Suppressor macrophage treated with lipopolysaccharide for 1 hour (primary cell): ENCODE results near the gene MBD5.

Experiments used
- DNase-seq, 3 donors: peaks; one replicate each; pipeline ENCODE4 v3.0.0-alpha.2; 2020 to 2022

Gene MBD5

DNA sequence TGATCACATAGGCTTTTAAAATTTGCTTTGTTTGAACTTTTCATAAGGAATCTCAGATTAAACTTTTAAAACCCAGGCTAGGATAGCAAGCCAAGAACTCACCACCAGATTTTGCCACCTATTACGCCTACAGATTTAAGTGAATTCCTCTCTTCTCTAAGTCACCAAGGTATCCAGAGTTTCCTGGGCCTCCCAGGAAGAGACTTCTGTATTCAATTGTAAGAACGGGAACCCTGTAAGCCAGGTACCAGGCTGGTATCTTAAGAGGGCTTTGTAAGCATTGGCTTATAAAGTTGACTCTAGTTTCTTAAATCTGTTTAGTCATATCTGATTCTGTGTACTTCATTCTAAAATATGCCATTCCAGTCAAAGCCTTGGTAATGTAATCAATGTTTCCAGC lies 285.1 kb downstream of the MBD5 start:
- DNase-seq: no peak

DNA sequence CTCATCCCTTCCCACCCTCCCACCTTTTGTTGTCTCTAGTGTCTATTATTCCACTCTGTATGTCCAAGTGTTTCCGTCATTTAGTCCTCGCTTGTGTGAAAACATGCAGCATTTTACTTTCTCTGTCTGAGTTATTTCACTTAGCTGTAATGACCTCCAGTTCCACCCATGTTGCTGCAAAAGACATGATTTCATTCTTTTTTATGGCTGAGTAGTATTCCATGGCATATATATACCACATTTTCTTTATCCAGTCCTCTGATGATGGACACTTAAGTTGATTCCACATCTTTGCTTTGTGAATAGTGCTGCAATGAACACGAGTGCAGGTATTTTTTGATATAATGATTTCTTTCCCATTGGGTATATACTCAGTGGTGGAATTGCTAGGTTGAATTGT lies 296.7 kb downstream of the MBD5 start:
- DNase-seq: no peak

DNA sequence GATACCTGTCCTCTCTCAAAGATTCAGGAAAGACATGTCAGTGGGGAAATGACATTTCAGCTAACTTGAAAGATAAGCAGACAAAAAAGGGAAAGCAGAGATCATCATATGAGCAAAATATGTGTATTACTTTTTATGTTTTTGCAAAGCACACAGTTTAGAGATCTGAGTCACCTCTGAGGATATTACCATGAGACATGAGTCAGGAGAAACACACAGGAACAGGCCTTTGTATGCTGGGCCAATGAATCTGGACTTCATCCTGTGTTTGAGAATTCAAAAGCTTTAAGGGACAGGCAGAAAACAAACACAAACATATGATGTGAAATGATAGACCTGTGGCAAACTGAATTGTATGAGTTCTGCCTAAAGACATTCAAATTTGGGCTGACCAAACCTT lies 317.6 kb downstream of the MBD5 start:
- DNase-seq: peak in 2 of 3 donors; percentile 22 to 23

GRCh38 chr2:148342086-148342485 lies 321.2 kb downstream of the MBD5 start:
- DNase-seq: no peak

DNA sequence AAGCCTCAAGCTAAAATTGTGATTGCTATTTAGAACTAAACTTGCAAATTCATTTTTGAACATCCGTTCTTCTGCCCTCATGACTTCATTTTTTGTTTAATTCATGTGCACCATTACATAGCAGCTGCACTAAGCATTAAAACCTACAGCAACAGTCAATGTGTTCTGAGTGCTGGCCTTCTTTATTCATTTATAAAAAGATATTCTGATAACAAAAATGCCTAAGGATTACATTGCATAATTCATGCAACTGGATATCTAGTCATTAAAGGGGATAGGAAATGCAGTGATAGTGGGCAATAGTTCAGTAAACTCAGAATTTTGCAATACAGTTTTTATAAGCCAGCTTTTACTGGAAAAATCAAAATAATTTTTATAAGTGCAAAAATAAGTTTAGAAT lies 329.3 kb downstream of the MBD5 start:
- no peak for DNase-seq

GRCh38 chr2:148351437-148352143 lies 330.7 kb downstream of the MBD5 start:
- no peak for DNase-seq

- no peak for DNase-seq
These were observed 337.5 kb downstream of the MBD5 start for GRCh38 chr2:148358375-148358774.

DNA sequence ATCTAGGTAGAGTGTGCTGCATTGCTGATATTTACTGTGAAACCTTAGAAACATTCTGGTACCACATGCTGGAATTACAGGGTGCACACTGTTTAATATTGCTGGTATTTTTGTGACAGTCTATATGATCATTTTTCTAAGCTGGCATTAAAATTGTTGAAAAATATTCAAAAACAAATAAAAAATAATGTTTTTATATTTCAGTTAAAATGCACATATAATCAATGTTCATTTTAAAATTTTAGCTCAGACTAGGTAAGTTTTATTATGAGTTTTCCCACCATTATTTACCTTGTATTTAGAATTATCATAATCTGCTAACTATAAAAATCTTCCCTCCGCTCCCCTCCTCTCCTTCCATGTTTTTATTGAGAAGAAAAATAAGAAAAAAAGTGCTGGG lies 339.8 kb downstream of the MBD5 start:
- no peak for DNase-seq

GRCh38 chr2:148362144-148362796 lies 341.4 kb downstream of the MBD5 start:
- DNase-seq: no peak

DNA sequence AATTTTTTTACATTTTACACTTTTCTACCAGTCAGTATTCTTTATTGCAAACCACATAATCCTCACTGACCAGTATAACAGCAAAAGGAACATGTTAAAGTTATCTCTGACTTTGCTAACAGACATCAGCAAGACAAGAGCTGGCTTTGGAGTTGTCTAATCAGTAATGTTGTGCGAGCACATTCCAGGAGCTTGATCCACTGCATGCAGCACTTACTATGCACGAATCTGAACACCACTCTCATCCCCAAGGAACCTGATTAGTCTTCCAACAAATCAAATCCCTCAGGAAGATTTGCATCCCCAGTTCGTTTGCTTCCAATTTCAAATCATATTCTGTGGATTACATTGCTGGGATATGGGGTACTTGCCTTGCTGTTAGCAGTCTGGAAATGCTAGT lies 354.3 kb downstream of the MBD5 start:
- no peak for DNase-seq

- DNase-seq: no peak
These were observed 370.4 kb downstream of the MBD5 start for GRCh38 chr2:148391324-148391723.

DNA sequence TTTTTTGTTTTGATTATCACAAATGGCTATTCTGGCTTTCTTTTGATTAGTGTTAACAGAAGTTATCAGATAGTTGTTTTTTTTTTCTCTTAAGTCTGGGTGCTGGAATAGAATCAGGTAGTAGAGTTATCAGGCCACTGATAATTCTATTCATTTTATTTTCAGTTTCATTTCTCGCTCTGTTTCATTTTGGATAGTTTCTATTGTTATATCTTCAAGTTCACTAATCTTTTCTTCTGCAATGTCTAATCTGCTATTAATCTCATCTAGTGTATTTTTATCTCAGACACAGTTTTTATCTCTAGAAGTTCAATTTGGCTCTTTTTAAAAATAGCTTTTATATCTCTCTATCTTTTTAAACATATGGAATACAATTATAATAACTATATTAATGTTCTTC lies 381.9 kb downstream of the MBD5 start:
- no peak for DNase-seq

- no peak for DNase-seq
These were observed 390.0 kb downstream of the MBD5 start for GRCh38 chr2:148410899-148411298.

GRCh38 chr2:148416248-148416647 lies 395.4 kb downstream of the MBD5 start:
- DNase-seq: no peak

DNA sequence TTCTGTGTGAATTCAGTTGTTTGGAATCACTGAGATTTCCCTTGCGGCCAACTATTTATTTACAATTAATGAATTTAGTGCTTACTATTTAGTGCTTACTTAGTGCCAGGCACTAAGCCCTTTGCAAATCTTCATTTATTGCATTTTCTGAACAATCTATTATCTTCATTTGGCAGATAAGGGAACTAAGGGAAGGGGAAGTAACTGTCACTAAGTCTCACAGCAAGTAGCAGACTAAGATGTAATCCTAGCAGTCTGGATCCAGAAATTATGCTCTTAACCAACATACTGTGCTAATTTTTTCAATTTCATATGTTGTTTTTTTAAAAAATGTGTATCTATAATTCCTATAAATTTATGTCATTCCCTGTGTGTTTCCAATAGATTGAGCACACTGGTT lies 409.2 kb downstream of the MBD5 start:
- peak in 1 of 3 donors; percentile 2 for DNase-seq

GRCh38 chr2:148447877-148448276 lies 427.0 kb downstream of the MBD5 start:
- no peak for DNase-seq

GRCh38 chr2:148450531-148450930 lies 429.6 kb downstream of the MBD5 start:
- no peak for DNase-seq

DNA sequence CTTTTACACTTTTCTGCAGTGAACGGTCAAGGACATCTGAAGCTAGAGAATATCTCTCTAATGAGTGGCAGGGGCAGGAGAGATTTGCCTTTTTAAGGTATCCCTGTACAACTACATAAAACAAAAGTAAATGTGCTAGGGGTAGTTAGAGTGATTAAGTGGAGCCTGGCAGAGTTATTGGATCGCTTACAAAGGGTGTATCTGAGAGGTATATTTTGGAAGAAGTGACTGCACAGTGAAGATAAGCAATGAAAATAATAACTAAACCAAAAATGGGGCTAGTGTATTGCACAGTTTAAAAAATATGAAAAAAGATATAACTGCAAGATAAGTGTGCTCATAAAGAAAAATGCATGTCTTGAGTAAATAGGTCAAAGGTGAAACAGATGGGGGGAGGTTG lies 430.2 kb downstream of the MBD5 start:
- DNase-seq: no peak

GRCh38 chr2:148455791-148456190 lies 434.9 kb downstream of the MBD5 start:
- no peak for DNase-seq

DNA sequence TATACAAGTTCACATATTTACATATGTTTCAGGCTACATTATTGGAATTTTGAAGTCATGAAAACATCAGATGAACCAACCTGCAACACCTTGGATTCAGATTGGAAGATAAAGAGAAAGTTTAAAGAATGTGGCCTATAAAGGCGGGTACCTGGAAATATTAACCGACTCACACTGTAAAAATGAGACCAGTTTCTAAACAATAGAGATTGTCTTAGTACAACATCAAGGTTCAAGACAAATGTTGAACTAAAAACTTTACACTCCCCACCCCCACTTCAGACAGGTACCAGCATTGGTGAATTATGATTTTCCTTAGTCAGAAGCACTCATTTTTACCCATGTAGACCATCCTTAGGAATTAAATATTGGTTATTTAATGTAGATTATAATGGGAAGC lies 437.3 kb downstream of the MBD5 start:
- no peak for DNase-seq

DNA sequence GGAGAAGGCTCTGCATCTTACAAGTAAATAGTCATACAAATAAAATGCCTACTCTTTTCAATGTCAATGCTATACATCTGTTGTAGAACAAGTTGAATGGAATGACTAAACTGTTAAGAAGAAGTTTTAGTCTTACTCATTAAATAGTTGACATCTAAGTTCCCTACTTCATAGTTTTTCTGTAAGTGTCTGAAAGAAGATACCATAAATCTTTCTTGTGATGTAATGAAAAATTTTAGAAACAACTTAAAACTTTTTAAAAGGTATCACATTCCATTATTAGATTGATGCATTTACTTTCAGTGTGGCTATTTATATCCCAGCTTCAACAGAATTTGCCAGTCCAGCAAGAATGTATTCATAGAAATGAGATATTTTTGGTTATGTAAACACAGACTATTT lies 438.5 kb downstream of the MBD5 start:
- no peak for DNase-seq

GRCh38 chr2:148461876-148462275 lies 441.0 kb downstream of the MBD5 start:
- DNase-seq: no peak

DNA sequence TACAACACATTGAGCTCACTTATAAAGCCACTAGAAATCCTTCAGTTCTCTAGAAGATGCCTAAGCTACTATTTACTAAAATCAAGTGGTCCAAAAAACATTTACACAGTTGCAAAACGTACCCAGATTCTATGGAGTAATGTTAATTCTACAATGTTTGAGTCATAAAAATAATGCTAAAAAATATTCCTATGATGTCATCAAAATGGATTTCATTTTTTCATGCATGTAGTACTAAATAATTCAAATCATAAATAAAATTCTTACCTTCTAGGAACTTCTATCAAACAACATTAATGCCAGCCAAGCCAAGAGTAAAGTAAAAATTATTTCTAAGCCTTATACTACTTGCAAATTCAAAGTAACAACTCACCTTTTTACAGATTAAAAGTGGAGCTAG lies 454.7 kb downstream of the MBD5 start:
- DNase-seq: no peak

DNA sequence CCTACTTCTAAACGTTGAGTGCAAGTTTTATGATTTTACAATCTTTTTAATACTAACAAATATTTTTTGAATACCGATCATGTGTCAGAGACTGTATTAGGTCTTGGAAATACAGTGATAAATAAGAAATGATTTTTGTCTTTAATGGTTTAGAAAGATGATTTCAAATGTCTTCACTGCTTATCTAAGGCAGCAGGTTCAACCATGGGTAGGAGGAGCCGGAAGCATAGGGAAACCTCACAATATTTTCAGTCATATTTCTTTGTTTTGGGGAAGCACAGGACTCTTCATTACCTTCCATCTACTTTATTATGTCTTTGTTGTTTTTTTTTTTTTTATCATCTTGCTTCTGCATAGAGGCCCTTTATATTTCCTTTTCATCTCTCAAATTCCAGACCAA lies 458.5 kb downstream of the MBD5 start:
- no peak for DNase-seq

GRCh38 chr2:148483665-148484064 lies 462.8 kb downstream of the MBD5 start:
- no peak for DNase-seq
